VCaP (cell line): Measurements from ENCODE around the gene CAMKMT.

Experiments used
- H3K27ac ChIP-seq: fragments of 450-650 bp; 2 replicates; pipeline ENCODE4 v1.5.1; 2017
- CTCF ChIP-seq: fragments of 450-650 bp; conservative IDR thresholded peaks from 2 replicates; pipeline ENCODE4 v1.5.1; 2017; ENCODE audit warnings: mild to moderate bottlenecking, moderate library complexity

Gene CAMKMT

GRCh38 chr2:44448860-44449527 lies 87.2 kb downstream of the CAMKMT start:
- TF ChIP-seq CTCF = no peak
- H3K27ac ChIP-seq = no peak overlapping the region

GRCh38 chr2:44450082-44450481 lies 88.3 kb downstream of the CAMKMT start:
- TF ChIP-seq CTCF = no peak
- H3K27ac ChIP-seq = no peak overlapping the region

GRCh38 chr2:44450806-44451205 lies 89.1 kb downstream of the CAMKMT start:
- TF ChIP-seq CTCF = no peak
- no peak overlapping the region for H3K27ac ChIP-seq

GRCh38 chr2:44452069-44452583 lies 90.4 kb downstream of the CAMKMT start:
- H3K27ac ChIP-seq = no peak overlapping the region
- no peak for TF ChIP-seq CTCF

- TF ChIP-seq CTCF = no peak
- H3K27ac ChIP-seq = no peak overlapping the region
Measured at GRCh38 chr2:44453259-44453658, 91.5 kb downstream of the CAMKMT start.

GRCh38 chr2:44455877-44456276 lies 94.1 kb downstream of the CAMKMT start:
- H3K27ac ChIP-seq = no peak overlapping the region
- no peak for TF ChIP-seq CTCF

- TF ChIP-seq CTCF = no peak
- H3K27ac ChIP-seq = no peak overlapping the region
Measured at GRCh38 chr2:44456946-44457345, 95.2 kb downstream of the CAMKMT start.
